NCI-H2227 (cell line): ENCODE results near the gene PHLDB2.

Experiments used
- DNase-seq: peaks from one replicate; lab custom pipeline; 2025; ENCODE audit not compliant: unreplicated experiment; lab: John Stamatoyannopoulos, UW

Gene PHLDB2

DNA sequence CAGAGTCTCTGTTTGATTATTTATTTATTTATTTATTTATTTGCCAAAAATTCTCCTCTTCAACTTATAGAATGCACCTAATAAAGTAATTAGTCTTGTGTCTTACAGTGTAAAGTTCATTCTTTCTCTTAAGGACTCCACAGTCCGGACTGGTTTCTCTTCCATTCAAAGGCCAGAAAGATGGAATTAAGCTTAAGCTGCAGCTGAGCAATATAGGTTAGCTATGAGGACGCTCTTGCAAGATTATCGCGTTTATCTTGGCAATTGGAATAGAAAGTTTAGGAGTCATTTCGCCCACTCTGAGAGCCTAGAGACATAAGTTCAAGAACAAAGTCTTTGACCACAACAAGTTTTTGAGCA is 154.7 kb downstream of the PHLDB2 start:
- no peak for DNase-seq

DNA sequence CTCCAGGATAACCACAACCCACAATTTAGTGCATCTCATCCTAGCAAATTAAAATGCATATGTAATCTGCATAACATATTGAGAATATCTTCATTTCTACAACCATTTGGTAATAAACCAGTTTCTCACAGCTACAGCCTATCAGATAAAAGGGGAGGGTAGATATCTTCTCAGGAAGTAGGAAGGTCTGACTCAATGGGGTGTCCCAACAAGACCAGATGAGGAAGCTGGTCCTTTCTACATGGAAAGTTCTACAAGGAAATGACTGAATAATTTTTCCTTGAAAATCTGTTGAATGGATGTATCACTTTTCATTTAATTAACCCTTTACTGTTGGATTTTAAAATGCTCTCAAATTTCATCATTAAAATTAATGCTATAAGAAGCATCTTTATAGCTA is 158.0 kb downstream of the PHLDB2 start:
- DNase-seq: no peak

GRCh38 chr3:112018712-112019111 is 159.6 kb downstream of the PHLDB2 start:
- DNase-seq: no peak

GRCh38 chr3:112019716-112020115 is 160.7 kb downstream of the PHLDB2 start:
- DNase-seq: no peak

DNA sequence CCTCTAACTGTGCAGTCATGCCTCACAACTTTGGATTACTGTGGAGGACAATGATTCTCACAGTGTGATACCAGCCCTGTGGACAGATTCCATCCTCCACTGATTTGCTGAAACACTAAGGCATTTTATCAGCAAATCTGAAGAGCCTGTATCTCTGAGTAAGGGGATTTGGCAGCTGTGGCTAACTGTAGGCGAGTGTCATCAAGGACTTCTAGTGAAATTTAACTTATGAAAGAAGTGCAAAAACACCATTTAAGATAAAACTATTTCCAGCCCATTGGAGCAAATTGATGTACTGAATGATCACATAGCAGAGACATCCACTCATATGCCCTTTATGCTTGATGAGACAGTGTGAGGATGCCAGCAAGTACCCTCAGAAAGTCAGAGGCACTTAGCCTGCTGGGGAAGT is 161.6 kb downstream of the PHLDB2 start:
- peak; percentile 2 for DNase-seq
